Fibroblast of skin of back (primary cell): ENCODE measurements around the gene CST4.
"Not testable (repeated sequence)": the region's sequence is repeated elsewhere in the genome, so short reads cannot be mapped to it uniquely, and the experiment has no call there.

Experiments used
- DNase-seq: peaks from one replicate; pipeline ENCODE4 v3.0.0-alpha.2; 2013

The CST4 gene

DNA sequence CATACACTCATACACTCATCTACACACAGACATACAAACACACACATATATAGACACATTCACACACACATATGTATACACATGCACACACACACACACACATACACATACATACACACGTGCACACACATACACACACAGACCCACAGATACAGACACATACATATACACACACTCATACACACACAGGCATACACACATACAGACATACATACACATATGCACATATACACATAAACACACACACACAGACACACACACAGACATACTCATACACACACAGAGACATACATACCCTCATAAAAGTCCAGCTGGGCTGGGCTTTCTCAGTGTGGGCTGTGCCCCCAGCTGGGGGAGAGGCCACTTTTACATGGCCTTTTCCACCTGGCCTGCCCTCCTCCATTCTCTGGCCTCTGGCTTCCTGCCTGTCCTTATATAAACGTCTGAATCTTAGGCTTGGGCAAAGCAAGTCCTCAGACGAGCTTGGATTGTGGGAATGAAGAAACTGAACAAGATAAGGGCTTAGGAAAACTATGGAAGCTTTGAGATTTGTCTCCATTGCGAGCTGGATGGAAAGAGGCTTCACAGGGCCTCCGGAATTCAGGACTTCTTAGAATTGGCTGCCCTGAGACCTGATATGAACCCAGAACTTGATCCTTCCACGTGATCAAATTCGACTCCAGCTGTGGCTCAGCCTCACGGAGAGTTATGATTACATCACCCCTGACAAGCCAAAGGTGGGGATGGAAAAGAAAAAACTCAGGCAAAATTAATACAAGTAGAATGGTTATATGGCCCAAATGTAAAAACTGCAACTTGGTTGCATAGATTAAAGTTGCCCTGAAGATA lies 28.6 kb downstream of the CST4 start:
- DNase-seq = no peak

DNA sequence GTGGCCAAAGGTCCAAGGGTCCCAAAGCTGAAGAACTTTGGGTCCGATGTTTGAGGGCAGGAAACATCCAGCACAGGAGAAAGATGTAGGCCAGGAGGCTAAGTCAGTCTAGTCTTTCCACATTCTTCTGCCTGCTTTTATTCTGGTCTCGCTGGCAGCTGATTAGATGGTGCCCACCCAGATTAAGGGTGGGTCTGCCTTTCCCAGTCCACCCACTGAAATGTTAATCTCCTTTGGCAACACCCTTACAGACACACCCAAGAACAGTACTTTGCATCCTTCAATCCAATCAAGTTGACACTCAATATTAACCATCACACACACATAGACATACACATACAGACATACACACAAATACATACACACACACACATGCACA lies 29.2 kb downstream of the CST4 start:
- not testable (repeated sequence) for DNase-seq

DNA sequence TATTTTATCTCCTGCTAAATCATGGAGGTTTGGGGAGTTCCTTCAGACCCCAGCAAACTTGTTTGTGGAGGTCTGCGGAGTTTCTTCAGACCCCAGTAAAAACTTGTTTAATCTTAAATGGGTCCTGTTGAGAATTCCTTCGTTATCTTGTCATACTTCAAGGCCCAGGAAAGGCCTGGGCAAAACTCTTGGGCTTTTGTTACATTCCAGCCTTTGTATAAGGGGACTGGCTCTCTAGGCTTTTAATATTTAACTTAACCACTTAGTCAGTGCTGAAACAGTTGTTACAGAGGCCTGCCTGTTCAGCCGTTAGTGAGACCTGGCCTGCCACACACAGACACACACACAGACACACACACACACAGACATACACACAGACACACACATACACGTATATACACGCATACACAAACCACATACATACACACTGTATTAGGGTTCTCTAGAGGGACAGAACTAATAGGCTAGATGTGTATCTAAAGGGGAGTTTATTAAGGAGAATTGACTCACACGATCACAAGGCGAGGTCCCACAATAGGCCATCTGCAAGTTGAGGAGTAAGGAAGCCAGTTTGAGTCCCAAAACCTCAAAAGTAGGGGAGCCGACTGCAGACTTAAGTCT lies 29.7 kb downstream of the CST4 start:
- DNase-seq = no peak

DNA sequence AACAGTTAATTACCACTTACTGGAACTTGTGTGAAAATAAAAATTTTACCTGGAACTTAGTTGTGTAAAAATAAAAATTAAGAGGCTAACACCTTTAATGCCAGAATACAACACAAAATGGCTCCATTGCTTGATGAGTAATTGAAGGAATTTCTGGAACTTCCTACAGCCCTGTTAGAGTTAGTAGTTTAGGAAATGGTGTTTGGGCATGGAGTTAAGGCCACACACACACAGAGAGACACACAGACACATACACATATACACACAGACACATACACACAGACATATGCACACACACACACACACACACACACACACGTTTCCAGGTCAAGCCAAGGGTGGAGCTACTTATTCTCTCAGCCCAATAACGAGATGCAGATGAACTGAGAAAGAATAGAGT lies 30.5 kb downstream of the CST4 start:
- DNase-seq = peak; percentile 16

DNA sequence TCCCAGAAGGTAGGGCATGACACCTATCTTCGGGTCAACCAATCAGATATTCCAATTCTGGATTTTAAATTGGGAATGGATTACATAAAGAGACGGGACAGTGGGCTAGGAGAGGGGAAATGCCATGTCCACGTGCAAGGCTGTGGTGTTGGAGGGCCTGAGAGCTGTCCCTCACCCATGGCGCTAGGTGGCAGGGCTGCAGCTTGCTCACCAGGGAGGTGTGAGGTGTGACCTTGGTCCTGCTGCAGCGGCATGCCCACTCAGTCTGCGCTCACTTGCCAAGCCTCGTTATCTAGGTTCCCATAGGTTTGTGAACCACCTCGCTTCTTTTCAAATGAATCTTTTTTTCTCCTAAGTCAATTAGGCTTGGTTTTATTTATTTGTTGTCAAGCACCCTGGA lies 31.6 kb downstream of the CST4 start:
- no peak for DNase-seq

DNA sequence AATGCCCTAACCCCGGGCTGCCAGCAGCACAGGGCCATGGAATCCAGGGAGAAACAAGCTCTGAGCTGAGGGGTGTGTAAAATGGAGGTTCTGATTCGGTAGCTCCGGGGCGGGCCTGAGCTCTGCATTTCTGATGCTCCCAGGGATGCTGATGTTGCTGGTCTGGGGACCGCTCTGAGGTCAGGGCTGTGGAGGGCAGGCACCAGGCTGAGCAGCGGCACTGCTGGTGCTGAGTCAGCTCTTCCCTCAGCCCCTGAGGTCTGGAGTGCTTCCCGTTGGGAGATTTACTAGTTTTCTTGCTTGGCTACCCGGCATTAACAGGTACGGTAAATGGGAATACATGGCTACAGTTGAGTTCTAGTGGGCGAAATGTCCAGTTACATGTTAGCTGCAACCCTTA lies 32.5 kb downstream of the CST4 start:
- no peak for DNase-seq

DNA sequence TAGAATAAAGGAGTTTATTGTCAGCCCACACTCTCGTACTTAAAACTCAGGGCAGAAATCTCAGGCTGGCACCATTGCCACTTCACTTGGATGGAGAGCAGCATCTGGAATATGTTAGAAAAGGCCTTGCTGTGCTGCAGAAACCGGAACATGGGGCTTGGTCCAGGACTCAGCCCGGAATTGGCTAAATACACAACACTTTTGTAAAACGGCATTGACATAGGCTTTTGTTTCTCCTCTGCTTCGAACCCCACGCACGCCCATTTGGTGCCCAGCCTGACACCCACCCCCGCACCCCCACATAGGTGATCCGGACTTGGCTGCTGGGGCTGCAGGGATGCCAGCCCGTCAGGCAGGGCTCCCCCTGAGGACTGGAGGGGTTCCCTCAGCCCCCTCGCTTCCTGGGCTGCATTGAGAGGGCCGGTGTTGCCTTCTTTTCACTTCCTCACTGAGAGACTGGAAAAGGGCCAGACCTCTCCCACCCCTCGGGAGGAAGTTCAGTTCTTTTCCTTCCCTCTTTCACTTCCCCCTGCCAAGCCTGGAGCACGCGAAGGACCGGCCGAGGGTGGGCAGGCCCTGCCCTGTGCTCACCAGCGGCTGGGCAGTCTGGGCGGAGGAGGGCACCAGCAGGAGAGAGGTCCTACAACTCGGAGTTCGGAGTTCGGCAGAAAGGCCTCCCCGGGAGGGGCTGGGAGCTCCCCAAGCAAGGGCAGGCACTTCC lies 33.2 kb downstream of the CST4 start:
- DNase-seq = no peak

DNA sequence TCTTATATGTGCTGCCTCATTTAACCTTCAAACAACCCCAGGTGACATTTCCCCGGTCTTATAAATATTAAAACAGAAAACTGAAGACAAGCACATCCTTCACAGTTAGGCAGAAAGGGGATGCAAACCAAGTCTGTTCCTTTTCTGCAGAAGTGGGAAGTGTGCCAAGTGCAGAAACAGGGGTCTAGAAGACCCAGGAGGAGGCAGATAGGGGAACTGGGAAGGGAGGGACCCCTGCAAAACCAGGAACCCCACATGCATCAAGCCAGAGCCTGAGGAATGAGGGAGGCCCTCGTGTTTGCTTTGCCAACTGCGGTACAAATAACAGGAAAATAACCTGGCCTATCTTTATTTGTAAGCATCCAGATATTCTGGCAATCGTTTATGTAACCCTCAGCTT lies 34.1 kb downstream of the CST4 start:
- no peak for DNase-seq

DNA sequence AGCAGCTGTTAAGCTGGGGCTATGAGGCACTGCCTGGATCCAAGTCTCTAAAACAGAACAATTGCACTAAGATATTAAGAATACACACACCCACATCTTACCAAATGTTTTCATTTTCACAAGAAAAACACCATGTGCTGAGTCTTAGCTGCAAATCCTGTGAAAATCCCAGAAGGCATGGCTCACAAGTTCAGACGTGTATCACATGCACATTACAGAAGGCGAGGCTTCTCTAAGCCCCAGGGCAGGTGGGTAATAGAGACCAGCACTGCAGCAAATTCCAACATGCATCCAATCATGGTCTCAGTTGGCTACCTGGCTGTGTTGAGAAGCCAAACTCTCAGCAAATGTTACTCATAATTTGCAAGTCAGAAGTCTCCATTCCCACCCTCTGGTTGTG lies 34.8 kb downstream of the CST4 start:
- no peak for DNase-seq

DNA sequence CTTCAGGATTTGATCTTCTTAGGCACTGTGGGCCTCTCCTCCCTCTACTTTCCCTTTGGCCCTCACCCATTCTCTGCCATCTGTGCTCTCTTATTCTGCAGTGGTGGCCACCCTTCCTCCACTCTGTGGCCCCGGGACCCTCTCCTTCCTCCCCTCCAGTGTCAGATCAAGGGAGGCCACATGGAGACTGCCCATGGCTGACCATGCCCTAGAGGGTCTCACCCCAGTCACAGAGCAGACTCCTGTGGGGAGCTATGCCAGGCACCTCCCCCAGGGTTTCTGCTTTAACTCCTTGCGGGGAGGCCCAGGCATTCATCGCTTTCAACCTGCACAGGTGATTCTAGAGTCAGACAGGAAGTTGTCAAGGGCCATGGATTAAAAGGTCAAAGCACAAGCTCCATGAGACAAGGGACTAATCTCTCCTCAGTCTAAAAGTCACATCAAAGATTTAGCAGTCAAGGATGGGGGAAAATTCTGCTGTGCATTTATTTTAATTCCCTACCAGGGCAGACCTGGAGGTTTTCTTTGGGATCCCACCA lies 35.4 kb downstream of the CST4 start:
- DNase-seq = no peak

DNA sequence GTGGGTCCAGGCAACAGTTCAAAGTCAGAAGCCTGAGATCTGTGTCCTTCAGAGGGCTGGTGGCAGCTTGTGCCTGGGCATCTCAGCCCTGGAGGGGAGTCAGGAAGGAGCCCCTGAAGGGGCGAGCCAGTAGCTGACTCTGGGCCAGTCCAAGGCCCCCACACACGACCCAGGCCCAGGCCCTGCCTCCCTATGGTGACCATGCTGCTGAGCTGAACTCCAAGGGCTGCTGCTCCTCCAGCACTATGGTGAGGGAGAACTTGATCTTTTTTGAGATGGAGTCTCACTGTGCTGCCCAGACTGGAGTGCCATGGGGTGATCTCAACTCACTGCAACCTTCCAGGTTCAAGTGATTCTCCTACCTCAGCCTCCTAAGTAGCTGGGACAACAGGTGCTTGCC lies 35.9 kb downstream of the CST4 start:
- no peak for DNase-seq

DNA sequence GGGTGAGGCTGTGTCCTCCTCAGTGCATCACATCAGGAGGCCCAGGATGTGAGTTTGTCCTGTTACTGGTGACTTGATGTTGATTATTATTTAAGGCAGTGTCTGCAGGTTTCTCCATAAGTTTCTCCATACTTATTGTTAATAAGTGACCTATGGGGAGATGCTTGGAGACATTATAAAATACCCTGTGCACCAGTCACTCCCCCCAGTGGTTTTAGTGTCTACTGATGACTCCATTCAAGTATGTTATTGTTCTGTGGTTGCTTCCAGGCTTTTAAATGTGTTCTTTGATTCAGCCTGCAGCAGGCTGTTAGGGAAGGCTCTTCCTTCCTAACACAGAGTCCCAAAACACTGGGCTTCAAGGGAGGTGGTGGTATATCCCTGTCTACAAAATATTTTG lies 36.5 kb downstream of the CST4 start:
- DNase-seq = peak; percentile 68

DNA sequence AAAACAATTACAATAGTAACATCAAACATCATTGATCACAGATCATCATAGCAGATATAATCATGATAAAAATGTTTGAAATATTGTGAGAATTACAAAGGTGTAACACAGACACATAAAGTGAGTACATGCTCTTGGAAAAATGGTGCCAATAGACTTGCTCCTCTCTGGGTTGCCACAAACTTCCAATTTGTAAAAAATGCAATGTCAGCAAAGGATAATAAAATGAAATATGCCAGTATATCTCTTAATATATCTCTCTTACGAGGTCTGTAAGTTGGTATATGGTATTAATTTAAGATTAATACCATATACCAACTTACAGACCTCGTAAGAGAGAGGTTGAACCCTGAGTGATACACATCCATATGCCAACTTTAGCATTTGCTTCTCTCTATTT lies 37.7 kb downstream of the CST4 start:
- DNase-seq = no peak

DNA sequence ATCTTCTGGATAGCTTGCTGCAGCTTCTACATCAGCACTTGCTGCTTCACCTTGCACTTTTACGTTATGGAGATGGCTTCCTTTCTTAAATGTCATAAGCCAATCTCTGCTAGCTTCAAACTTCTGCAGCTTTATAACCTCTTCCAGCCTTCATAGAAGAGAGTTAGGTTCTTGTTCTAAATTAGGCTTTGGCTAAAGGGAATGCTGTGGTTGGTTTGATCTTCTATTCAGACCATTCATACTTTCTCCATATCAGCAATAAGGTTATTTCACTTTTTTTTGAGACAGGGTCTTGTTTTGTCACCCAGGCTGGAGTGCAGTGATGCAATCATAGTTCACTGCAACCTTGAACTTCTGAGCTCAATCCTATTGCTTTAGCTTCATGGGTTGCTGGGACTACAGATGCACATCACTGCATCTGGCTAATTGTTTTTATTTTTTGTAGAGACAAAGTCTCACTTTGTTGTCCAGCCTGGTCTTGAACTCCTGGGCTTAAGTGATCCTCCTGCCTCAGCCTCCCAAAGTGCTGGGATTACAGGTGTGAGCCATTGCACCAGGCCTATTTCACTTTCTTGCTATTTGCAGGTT lies 38.9 kb downstream of the CST4 start:
- no peak for DNase-seq

DNA sequence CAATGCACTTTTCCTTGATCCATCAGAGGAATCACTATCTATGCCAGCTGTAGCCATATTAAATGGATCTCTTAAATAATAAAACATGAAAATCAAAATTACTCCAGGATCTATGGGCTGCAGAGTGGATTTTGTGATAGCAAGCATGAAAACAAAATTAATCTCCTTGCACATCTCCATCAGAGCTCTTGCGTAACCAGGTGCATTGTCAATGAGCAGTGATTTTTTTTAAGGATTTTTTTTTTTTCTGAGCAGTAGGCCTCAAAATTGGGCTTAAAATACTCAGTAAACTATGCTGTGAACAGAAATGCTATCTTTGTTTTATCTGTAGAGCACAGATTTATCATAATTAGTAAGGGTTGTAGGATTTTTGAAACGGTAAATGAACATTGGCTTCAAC lies 39.6 kb downstream of the CST4 start:
- no peak for DNase-seq

DNA sequence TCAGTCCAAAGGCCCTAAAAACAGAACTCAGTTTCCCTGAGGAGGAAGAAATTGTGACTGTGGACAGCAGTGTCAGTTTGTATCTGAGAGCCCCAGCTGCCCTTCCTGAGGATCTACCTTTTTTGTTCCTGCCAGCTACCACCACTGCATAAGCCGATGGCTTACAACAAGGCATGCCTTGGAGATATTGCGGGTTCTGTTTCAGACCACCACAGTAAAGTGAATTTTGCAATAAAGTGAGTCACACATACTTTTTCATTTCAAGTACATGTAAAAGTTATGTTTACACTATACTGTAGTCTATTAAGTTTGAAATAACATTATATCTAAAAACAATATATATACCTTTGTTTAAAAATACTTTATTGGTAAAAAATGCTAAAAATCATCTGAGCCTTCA lies 41.5 kb downstream of the CST4 start:
- no peak for DNase-seq

DNA sequence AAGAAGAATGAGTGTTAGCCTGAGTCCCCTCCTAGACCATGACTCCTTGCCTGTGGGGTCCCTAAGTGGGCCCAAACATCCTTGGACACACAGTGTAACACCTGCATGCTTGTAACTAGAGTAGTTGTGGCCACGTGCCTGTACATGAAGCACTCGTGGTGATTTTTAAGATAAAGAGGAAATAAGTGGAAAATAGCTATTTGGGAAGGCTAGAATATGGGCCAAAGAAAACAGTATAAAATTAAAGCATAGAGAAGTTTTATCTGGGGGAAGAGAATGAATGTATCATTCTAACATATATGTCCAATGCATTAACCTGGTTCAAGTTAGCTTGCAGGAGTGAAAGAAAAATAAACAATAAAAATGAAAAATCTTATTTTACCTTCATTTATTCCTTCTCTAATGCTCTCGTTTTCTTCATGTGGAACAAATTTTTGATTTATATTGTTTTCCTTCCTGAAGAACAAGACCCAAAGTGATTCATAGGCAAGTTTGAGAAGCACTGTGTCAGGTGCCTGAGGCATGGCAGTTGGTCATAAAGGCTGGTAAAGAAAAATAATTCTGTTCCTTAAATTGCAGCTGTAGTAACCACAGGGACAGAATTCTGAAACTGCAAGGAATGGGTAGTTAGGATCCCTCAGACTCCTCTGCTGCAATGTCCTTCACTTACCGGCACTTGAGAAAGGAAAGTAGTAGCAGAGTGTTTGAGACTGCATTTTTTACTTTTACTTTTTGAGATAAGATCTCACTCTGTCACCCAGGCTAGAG lies 42.5 kb downstream of the CST4 start:
- no peak for DNase-seq

DNA sequence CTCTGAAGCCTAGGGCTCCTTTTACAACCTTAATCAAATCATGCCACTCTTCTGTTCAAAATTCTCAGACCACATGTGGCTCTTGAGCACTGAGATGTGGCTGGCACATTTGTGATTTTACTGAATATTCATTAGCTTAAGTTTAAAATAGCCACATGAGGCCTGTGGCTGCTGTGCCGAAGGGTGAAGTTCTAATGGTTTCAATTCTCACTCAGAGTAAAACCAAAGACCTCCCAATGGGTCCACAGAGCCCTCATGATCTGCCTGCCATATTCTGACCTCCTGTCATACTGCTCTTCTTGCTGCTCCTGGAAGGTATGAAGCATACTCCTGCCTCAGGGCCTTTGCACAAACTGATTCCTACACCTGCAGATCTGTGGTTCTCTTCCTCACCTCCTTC lies 43.3 kb downstream of the CST4 start:
- DNase-seq = no peak

DNA sequence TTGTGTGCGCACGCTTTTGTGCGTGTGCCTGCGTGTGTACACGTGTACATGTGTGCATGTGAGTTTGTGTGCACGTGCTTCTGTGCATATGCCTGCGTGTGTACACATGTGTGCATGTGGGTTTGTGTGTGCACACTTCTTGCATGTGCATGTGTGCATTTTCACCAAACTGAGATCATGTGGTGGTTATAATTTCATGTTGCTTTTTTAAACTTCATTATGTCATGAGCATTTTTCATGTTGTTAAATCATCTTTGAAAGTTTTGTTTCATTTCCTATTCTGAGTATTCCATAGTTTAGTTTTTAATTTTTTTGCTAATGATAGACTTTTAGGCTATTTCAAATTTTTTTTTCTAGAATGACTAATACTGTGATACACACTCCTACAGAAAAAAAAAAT lies 44.7 kb downstream of the CST4 start:
- DNase-seq = no peak

DNA sequence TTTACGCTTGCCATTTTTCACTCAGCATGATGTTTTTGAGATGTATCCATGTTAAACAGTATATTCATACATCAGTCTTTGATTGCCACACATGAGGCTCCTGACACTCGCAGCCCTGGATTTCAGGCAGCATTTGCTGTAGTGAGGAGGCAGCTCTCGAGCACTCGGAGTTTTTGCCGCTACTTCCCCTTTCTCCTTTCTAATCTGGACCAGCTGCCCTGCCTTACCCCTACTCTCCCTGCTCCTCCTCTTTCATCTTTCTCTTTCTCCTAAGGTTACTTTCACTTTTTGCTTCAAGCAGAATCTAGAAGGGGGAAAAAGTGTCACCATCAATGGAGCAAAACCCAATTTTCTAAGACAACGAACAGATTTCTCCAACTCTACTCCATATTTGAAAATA lies 45.2 kb downstream of the CST4 start:
- no peak for DNase-seq

DNA sequence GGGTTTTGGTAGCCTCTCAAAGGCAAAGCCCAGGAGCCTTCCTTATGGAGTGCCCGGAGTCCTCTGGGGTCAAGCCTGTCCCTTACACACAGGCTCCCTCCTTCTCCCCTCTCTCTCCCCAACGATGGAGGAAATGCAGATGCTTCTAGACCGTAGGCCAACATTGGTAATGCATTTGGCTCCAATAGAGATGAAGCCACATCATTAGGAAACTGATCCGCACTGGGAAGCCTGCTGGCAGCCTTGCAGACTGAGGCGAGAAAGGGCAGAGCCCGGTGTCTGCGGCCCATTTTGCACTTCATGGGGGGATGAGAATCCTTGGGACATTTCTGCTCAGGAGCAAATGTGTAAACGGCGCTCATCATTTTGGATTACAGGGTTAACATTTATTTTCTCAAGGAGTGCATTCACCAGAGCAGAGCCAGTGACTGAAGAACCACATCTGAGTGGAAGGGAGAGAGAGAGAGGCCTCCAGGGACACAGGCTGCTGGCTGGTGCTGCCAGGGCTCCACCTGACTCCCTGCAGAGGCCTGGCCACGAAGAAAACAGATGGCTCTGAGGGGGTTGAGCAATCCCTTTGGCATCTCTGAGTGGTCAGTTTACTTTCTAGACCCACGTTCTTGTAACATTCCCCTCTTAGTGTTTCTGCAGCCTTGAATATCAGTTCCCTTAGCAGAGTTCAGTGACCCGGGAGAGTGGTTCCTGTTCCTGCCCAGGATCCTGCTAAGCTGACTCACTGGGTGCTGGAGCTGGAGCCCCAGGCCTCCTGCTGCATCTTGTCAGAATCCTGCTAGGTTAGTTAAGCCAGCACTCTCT lies 46.7 kb downstream of the CST4 start:
- peak; percentile 42 for DNase-seq
